Myocyte (in vitro differentiated cells): ENCODE measurements around the gene SPATC1L. TPM values are rescaled to one million over a fixed set of nuclear protein-coding genes. Genes with fewer than 3 reads are reported as not detected.

Experiments used
- DNase-seq: peaks from one replicate; pipeline ENCODE4 v3.0.0-alpha.2; 2012; ENCODE audit warnings: low read depth
- total RNA-seq: library from RNA; depleted of rRNA; stranded (reverse); fragments of >200 nt; gene quantifications from 2 replicates; pipeline ENCODE4 v1.2.3, GENCODE V29; 2014

Gene SPATC1L
- total RNA-seq, 1 donor from 2014 or later: 16.8 TPM

GRCh38 chr21:46137908-46138307 is 46.4 kb downstream of the SPATC1L start:
- no peak for DNase-seq

GRCh38 chr21:46136739-46137349 is 47.4 kb downstream of the SPATC1L start:
- no peak for DNase-seq

GRCh38 chr21:46135782-46136395 is 48.4 kb downstream of the SPATC1L start:
- no peak for DNase-seq

- no peak for DNase-seq
Measured at GRCh38 chr21:46131838-46132651, 52.2 kb downstream of the SPATC1L start.

GRCh38 chr21:46131588-46131837 is 52.7 kb downstream of the SPATC1L start:
- DNase-seq: no peak

GRCh38 chr21:46130831-46131587 is 53.2 kb downstream of the SPATC1L start:
- no peak for DNase-seq

- DNase-seq: no peak
Measured at GRCh38 chr21:46129846-46130651, 54.2 kb downstream of the SPATC1L start.

- DNase-seq: no peak
Measured at GRCh38 chr21:46128933-46129571, 55.2 kb downstream of the SPATC1L start.

GRCh38 chr21:46128106-46128932 is 55.9 kb downstream of the SPATC1L start:
- DNase-seq: no peak

GRCh38 chr21:46127239-46128105 is 56.8 kb downstream of the SPATC1L start:
- no peak for DNase-seq

GRCh38 chr21:46126309-46127238 is 57.7 kb downstream of the SPATC1L start:
- DNase-seq: no peak

GRCh38 chr21:46125846-46126301 is 58.4 kb downstream of the SPATC1L start:
- DNase-seq: no peak

- no peak for DNase-seq
Measured at GRCh38 chr21:46124926-46125845, 59.1 kb downstream of the SPATC1L start.

GRCh38 chr21:46124083-46124925 is 60.0 kb downstream of the SPATC1L start:
- DNase-seq: no peak
